ENCODE results near the gene BICC1. TPM values are rescaled to one million over a fixed set of nuclear protein-coding genes. Genes with fewer than 3 reads are reported as not detected.

Gene BICC1
- total RNA-seq, 1 donor from 2014 or later: 41.0 TPM

- H3K4me1 Mint-ChIP-seq (ENCODE audit: unreplicated experiment): peaks cover 53% of the 10 kb centered on the region
- no peaks in the 10 kb centered on the region for H3K27me3 Mint-ChIP-seq (ENCODE audit: unreplicated experiment)
- H3K4me3 Mint-ChIP-seq (ENCODE audit: unreplicated experiment): no peak overlapping the region
- H3K9me3 Mint-ChIP-seq (ENCODE audit: unreplicated experiment): no peaks in the 10 kb centered on the region
- no peak for DNase-seq (ENCODE audit: extremely low spot score, unreplicated experiment)
- no peak for TF ChIP-seq CTCF (IDR thresholded peaks at IDR 0.05)
- H3K36me3 Mint-ChIP-seq (ENCODE audit: unreplicated experiment): peaks cover 13% of the 10 kb centered on the region
- H3K27ac Mint-ChIP-seq (ENCODE audit: unreplicated experiment): no peak overlapping the region
Measured at GRCh38 chr10:58518775-58519174, 6.1 kb downstream of the BICC1 start.

- peaks cover 15% of the 10 kb centered on the region for H3K36me3 Mint-ChIP-seq (ENCODE audit: unreplicated experiment)
- H3K9me3 Mint-ChIP-seq (ENCODE audit: unreplicated experiment): no peaks in the 10 kb centered on the region
- peaks cover 36% of the 10 kb centered on the region for H3K4me1 Mint-ChIP-seq (ENCODE audit: unreplicated experiment)
- no peak for TF ChIP-seq CTCF (IDR thresholded peaks at IDR 0.05)
- no peak for DNase-seq (ENCODE audit: extremely low spot score, unreplicated experiment)
- no peak overlapping the region for H3K4me3 Mint-ChIP-seq (ENCODE audit: unreplicated experiment)
- no peak overlapping the region for H3K27ac Mint-ChIP-seq (ENCODE audit: unreplicated experiment)
- no peaks in the 10 kb centered on the region for H3K27me3 Mint-ChIP-seq (ENCODE audit: unreplicated experiment)
Measured at GRCh38 chr10:58529077-58529728, 16.5 kb downstream of the BICC1 start.

- Mint-ChIP-seq H3K36me3 (ENCODE audit: unreplicated experiment) (peaks cover 30% of the 10 kb centered on the region), H3K27me3 (ENCODE audit: unreplicated experiment) (no peaks in the 10 kb centered on the region), H3K4me1 (ENCODE audit: unreplicated experiment) (peaks cover 36% of the 10 kb centered on the region), H3K9me3 (ENCODE audit: unreplicated experiment) (peaks cover 11% of the 10 kb centered on the region), H3K27ac (ENCODE audit: unreplicated experiment) (peak overlapping the region; percentile 20), H3K4me3 (ENCODE audit: unreplicated experiment) (no peak overlapping the region)
- DNase-seq (ENCODE audit: extremely low spot score, unreplicated experiment): peak; percentile 85
- peak; percentile 95 for TF ChIP-seq CTCF (IDR thresholded peaks at IDR 0.05)
Measured at GRCh38 chr10:58531084-58531695, 18.5 kb downstream of the BICC1 start.

- peaks cover 46% of the 10 kb centered on the region for H3K36me3 Mint-ChIP-seq (ENCODE audit: unreplicated experiment)
- peaks cover 16% of the 10 kb centered on the region for H3K4me1 Mint-ChIP-seq (ENCODE audit: unreplicated experiment)
- DNase-seq (ENCODE audit: extremely low spot score, unreplicated experiment): no peak
- H3K27me3 Mint-ChIP-seq (ENCODE audit: unreplicated experiment): no peaks in the 10 kb centered on the region
- H3K4me3 Mint-ChIP-seq (ENCODE audit: unreplicated experiment): no peak overlapping the region
- no peak for TF ChIP-seq CTCF (IDR thresholded peaks at IDR 0.05)
- no peak overlapping the region for H3K27ac Mint-ChIP-seq (ENCODE audit: unreplicated experiment)
- H3K9me3 Mint-ChIP-seq (ENCODE audit: unreplicated experiment): peaks cover 49% of the 10 kb centered on the region
Measured at GRCh38 chr10:58535311-58535710, 22.6 kb downstream of the BICC1 start.

- peaks cover 53% of the 10 kb centered on the region for H3K4me1 Mint-ChIP-seq (ENCODE audit: unreplicated experiment)
- TF ChIP-seq CTCF (IDR thresholded peaks at IDR 0.05): no peak
- H3K27ac Mint-ChIP-seq (ENCODE audit: unreplicated experiment): peak overlapping the region; percentile 71
- H3K4me3 Mint-ChIP-seq (ENCODE audit: unreplicated experiment): no peak overlapping the region
- H3K36me3 Mint-ChIP-seq (ENCODE audit: unreplicated experiment): peaks cover 14% of the 10 kb centered on the region
- DNase-seq (ENCODE audit: extremely low spot score, unreplicated experiment): no peak
- H3K27me3 Mint-ChIP-seq (ENCODE audit: unreplicated experiment): no peaks in the 10 kb centered on the region
- peaks cover 22% of the 10 kb centered on the region for H3K9me3 Mint-ChIP-seq (ENCODE audit: unreplicated experiment)
Measured at GRCh38 chr10:58543141-58543540, 30.5 kb downstream of the BICC1 start.

Data from osteocyte (in vitro differentiated cells).